ENCODE data around the gene PLXDC2. TPM values are rescaled to one million over a fixed set of nuclear protein-coding genes. Genes with fewer than 3 reads are reported as not detected.

Gene PLXDC2
- total RNA-seq, 1 donor from 2014 or later = 79.2 TPM

GRCh38 chr10:19932806-19933371 lies 116.7 kb downstream of the PLXDC2 start:
- Mint-ChIP-seq H3K27me3 (no peaks in the 10 kb centered on the region), H3K9me3 (no peaks in the 10 kb centered on the region), H3K27ac (peak overlapping the region; percentile 14), H3K4me3 (no peak overlapping the region), H3K4me1 (ENCODE audit: unreplicated experiment) (peaks cover 32% of the 10 kb centered on the region), H3K36me3 (peaks cover 10% of the 10 kb centered on the region)
- no peak for TF ChIP-seq CTCF (conservative IDR thresholded peaks at IDR 0.05)
- DNase-seq (ENCODE audit: extremely low spot score, unreplicated experiment) = no peak

GRCh38 chr10:19933772-19934171 lies 117.5 kb downstream of the PLXDC2 start:
- TF ChIP-seq CTCF (conservative IDR thresholded peaks at IDR 0.05) = no peak
- H3K9me3 Mint-ChIP-seq = no peaks in the 10 kb centered on the region
- no peak overlapping the region for H3K27ac Mint-ChIP-seq
- H3K36me3 Mint-ChIP-seq = peaks cover 10% of the 10 kb centered on the region
- no peaks in the 10 kb centered on the region for H3K27me3 Mint-ChIP-seq
- H3K4me3 Mint-ChIP-seq = no peak overlapping the region
- H3K4me1 Mint-ChIP-seq (ENCODE audit: unreplicated experiment) = peaks cover 32% of the 10 kb centered on the region
- no peak for DNase-seq (ENCODE audit: extremely low spot score, unreplicated experiment)

DNA sequence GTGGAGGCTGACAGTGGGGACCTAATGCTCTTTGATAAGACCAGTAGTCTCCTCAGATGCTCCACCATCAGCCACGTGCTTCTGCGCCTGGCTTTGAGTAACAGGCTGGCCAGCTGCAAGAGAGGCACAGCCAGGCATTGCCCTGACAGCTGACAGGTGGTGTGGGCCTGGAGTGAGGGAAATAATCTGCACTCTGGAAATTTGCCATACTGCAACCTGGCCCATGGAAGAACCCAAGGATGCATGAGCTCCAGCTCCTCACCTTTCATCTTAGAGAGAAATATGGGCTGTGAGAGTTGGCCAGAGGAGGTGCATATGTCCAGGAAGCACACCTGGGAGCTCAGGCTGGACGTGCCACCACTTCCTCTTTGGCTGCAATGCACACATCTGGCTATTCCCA lies 118.9 kb downstream of the PLXDC2 start:
- no peak overlapping the region for H3K27ac Mint-ChIP-seq
- H3K9me3 Mint-ChIP-seq = no peaks in the 10 kb centered on the region
- H3K27me3 Mint-ChIP-seq = no peaks in the 10 kb centered on the region
- DNase-seq (ENCODE audit: extremely low spot score, unreplicated experiment) = no peak
- H3K36me3 Mint-ChIP-seq = peaks cover 6% of the 10 kb centered on the region
- peaks cover 22% of the 10 kb centered on the region for H3K4me1 Mint-ChIP-seq (ENCODE audit: unreplicated experiment)
- no peak for TF ChIP-seq CTCF (conservative IDR thresholded peaks at IDR 0.05)
- H3K4me3 Mint-ChIP-seq = no peak overlapping the region

DNA sequence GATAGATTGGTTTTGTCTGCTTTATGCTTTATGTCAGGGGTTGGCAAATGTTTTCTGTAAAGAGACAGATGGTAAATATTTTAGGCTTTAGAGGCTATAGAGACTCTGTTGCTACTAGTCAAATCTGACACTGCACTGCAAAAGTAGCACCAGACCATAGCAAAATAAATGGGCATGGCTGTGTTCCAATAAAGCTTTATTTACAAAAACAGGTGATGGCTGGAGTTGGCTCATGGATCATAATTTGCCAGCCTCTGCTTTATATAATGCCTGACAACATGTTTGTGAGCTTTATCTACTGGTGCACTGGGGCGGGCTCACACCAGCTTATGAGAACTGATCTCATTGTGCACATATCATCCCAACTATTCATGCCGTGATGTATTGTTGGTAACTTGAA lies 120.1 kb downstream of the PLXDC2 start:
- Mint-ChIP-seq H3K4me3 (no peak overlapping the region), H3K36me3 (peaks cover 6% of the 10 kb centered on the region), H3K27ac (no peak overlapping the region), H3K4me1 (ENCODE audit: unreplicated experiment) (peaks cover 18% of the 10 kb centered on the region), H3K9me3 (no peaks in the 10 kb centered on the region), H3K27me3 (no peaks in the 10 kb centered on the region)
- DNase-seq (ENCODE audit: extremely low spot score, unreplicated experiment) = no peak
- TF ChIP-seq CTCF (conservative IDR thresholded peaks at IDR 0.05) = no peak

DNA sequence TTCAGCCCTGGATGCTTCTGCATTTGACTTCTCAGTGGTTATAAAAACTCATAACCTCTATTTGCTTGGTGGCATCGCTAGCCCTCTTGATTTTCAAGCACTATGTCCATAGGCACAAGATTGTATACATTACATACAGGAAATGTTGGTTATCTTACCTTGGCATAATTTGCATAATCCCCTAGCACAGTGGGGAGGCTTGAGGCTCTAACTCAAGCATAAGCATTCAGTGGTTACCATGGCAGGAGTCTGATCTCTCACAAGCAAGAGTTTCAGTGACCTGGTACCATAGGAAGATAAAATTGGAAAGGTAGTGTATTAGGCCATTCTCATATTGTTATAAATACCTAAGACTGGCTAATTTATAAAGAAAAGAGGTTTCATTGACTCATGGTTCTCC lies 121.8 kb downstream of the PLXDC2 start:
- H3K9me3 Mint-ChIP-seq = no peaks in the 10 kb centered on the region
- H3K4me1 Mint-ChIP-seq (ENCODE audit: unreplicated experiment) = peaks cover 4% of the 10 kb centered on the region
- DNase-seq (ENCODE audit: extremely low spot score, unreplicated experiment) = no peak
- H3K4me3 Mint-ChIP-seq = no peak overlapping the region
- peaks cover 6% of the 10 kb centered on the region for H3K36me3 Mint-ChIP-seq
- H3K27me3 Mint-ChIP-seq = no peaks in the 10 kb centered on the region
- TF ChIP-seq CTCF (conservative IDR thresholded peaks at IDR 0.05) = no peak
- no peak overlapping the region for H3K27ac Mint-ChIP-seq
